Measurements from ENCODE around the gene FARSB. TPM values are rescaled to one million over a fixed set of nuclear protein-coding genes. Genes with fewer than 3 reads are reported as not detected.

The FARSB gene
- total RNA-seq, 4 donors from 2014 or later, result 12.9 to 16.0 (median 13.8) TPM

- no peaks in the 10 kb centered on the region for H3K36me3 ChIP-seq
- H3K4me3 ChIP-seq (replicated peaks in 1 of 3), result no peak overlapping the region
- WGBS, 2 donors, result 79 to 85% methylated on average over 5 of the region's 5 CpGs
- no peaks in the 10 kb centered on the region for H3K4me1 ChIP-seq
- no peak overlapping the region for H3K27ac ChIP-seq
- intact Hi-C loops (cut with DNase I), result no loop called here
- TF ChIP-seq POLR2A (IDR thresholded peaks at IDR 0.05), result no peak
- TF ChIP-seq CTCF (IDR thresholded peaks at IDR 0.05), result no peak
- no peak for DNase-seq
- H3K27me3 ChIP-seq, result no peaks in the 10 kb centered on the region
- H3K9me3 ChIP-seq, result no peaks in the 10 kb centered on the region
Observed at GRCh38 chr2:222525811-222526210, 130.1 kb downstream of the FARSB start.

GRCh38 chr2:222523783-222524544, 131.9 kb downstream of the FARSB start:
- intact Hi-C loops (cut with DNase I), result no loop called here
- DNase-seq, result no peak
- no peak overlapping the region for H3K27ac ChIP-seq
- no peaks in the 10 kb centered on the region for H3K4me1 ChIP-seq
- TF ChIP-seq POLR2A (IDR thresholded peaks at IDR 0.05) (no peak), CTCF (IDR thresholded peaks at IDR 0.05) (no peak)
- no peaks in the 10 kb centered on the region for H3K9me3 ChIP-seq
- H3K4me3 ChIP-seq (replicated peaks in 1 of 3), result no peak overlapping the region
- no peaks in the 10 kb centered on the region for H3K27me3 ChIP-seq
- no peaks in the 10 kb centered on the region for H3K36me3 ChIP-seq
- 89 to 93% methylated on average over 4 of the region's 4 CpGs for WGBS, 2 donors

- 42 to 100% methylated on average over 1 of the region's 1 CpG for WGBS, 2 donors
Observed at GRCh38 chr2:222522082-222522481, 133.8 kb downstream of the FARSB start.

GRCh38 chr2:222521099-222521498, 134.8 kb downstream of the FARSB start:
- whole genome bisulfite sequencing, 2 donors, result 82 to 93% methylated on average over 3 of the region's 3 CpGs
- peaks cover 10 to 16% of the 10 kb centered on the region in 2 donors for H3K4me1 ChIP-seq
- H3K36me3 ChIP-seq, result no peaks in the 10 kb centered on the region
- no peaks in the 10 kb centered on the region for H3K9me3 ChIP-seq
- TF ChIP-seq CTCF (IDR thresholded peaks at IDR 0.05) (no peak), POLR2A (IDR thresholded peaks at IDR 0.05) (no peak)
- H3K27me3 ChIP-seq, result no peaks in the 10 kb centered on the region
- H3K27ac ChIP-seq, result no peak overlapping the region
- H3K4me3 ChIP-seq (replicated peaks in 1 of 3), result no peak overlapping the region
- intact Hi-C loops (cut with DNase I), result no loop called here
- no peak for DNase-seq

More at GRCh38 chr2:222522082-222522481, 133.8 kb downstream of the FARSB start:
- no peaks in the 10 kb centered on the region for H3K27me3 ChIP-seq
- TF ChIP-seq POLR2A (IDR thresholded peaks at IDR 0.05) (no peak), CTCF (IDR thresholded peaks at IDR 0.05) (no peak)
- intact Hi-C loops (cut with DNase I), result no loop called here
- H3K36me3 ChIP-seq, result no peaks in the 10 kb centered on the region
- H3K4me3 ChIP-seq (replicated peaks in 1 of 3), result no peak overlapping the region
- peaks cover 10 to 13% of the 10 kb centered on the region in 2 donors for H3K4me1 ChIP-seq
- no peak overlapping the region for H3K27ac ChIP-seq
- DNase-seq, result no peak
- no peaks in the 10 kb centered on the region for H3K9me3 ChIP-seq

Other genes starting within 250 kb of the FARSB start
- gene SGPP2, start 231.5 kb downstream of the FARSB start, total RNA-seq, result 10 to 100 TPM; 33.7 to 53.7 (median 46.6) TPM
- gene MOGAT1, start 15.6 kb upstream of the FARSB start, total RNA-seq, result not detected
- 10 to 100 TPM; 62.0 to 85.8 (median 76.6) TPM for gene ACSL3, start 204.9 kb upstream of the FARSB start, total RNA-seq

Measured in thyroid gland (tissue), 4 donors.